ENCODE results near the gene SLIT1.

SLIT1 gene

DNA sequence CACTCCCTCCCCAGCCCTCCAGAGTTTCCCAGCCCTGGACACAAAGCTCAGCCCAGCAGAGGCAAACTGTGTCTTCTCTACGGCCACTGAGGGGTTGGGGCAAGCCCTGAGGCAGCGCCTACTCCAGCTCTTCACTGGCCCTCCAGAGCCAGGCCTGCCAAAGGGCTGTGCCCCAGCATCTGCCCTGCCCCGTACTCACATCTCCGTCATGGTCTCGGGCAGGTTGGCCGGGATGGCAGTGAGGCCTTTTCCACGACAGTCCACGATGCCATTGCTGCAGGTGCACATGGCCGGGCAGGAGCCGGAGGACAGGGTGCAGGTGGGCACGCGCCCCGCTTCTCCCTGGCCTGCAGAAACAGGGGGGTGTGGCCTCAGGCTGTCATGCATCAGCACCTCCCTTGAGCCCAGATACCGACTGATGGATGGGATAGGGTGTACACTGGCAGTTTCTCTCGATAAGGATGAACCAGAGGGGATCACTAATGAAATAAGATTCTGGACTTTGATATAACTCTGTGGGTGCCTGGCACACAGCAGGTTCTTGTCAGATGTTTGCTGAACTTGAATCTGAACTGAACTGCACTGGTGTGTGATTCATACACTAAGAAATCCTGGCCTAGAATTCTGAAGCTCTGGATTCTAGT is 125.2 kb downstream of the SLIT1 start:
- DNase-seq, result no peak

DNA sequence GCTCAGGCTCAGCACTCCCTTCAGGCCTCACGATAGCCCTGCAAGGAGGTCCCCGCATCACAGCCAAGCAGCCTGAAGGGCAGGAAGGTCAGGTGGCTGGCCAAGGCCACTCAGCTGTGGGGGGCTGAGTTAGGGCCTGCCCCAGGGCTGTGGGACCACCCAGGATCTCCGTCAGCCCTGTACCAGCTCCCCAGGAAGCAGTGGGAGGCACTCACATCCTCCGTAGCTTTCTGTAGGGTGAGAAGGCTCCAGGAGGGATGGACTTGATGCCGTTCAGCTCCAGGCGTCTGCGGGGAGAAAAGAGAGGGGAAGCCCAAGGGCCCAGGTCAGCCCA is 125.9 kb downstream of the SLIT1 start:
- DNase-seq, result no peak

DNA sequence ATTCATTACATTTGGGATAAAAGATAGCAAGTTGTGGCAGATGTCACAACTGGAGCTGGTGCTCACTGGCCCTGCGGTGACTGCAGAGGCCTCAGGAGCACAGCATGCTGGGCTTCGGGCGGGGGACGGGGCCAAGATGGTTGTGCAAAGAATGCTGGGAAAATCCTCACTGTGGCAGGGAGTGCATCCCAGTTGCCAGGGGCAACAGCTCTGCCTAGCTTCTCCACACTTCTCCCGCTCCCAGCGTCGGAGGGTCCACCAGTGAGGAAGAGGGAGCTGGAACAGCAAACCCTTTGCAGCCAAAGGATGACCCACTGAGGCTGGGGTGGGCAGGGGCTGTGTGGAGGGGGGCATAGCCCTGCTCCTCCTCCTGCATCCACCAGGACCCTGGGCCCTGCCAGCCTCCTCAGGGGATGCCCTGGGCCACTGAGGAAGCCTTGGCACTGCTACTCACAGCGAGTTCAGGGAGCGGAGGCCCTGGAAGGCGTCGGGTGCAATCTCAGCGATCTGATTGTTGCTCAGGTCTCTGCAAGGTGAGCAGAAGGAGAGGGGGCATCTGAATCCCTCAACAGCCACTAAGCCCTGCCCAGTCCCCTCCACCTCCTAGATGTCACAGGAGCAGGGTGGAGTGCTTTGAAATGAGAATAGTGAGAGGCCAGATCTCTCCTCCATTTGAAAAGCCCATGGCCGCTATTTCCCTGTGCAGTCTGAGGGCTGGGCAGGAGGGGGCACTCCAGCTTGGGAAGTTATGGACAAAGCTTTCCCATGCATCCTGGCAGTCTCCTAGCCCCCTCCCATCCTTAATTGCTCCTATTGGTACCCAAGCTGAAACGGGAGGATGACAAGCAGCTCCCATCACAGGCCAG is 126.5 kb downstream of the SLIT1 start:
- no peak for DNase-seq

DNA sequence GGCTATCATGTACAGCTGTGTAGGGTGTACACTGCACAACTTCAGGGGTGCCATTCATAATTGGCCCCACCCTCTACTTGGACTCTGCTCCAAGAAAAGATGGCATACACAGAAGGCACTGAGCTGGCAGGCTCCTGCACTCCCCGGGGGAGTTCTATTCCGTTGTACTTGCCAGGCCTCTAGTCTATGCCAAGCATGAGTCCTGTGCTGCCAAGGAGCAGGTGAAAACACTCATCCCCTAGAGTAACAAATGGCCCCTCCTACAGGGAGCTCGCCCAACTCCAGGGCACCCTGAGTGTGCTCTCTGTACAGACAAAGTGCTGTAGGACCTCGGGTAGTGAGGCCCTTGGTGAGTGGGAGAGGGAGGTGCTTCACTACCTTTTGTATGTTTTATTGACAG is 127.2 kb downstream of the SLIT1 start:
- DNase-seq, result no peak

DNA sequence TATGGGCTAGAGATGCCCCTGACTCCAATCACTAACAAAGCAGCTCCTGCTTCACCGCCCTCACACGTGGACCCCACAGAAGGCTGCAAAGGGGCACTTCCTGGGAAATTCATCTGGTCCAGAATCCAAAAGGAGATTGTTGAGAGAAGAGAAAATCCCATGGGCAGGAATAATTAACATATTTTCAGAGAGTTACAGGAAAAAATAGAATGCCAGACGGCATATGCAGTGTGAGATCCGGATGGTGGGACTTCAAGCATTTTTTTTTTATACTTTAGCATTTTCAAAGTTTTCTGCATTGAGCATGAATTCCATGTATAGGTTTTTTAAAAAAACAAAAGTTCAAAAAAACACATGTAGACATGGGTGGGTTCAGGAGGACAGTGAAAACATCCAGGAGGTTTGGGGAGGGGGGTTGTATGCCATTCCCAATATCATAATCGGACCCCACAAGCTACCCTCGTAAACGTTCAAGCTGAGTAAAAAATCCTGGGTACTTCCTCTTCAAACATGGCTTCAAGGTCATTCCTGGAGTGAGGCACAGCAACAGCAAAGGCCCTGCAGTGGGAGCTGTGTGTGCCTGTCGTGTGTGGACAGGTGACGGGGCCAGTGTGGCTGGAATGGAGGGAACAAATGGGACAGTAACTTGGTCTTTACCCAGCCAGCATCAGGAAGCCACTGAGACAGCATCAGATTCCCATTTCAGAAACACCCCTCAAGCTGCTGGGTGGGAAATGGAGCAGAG is 128.1 kb downstream of the SLIT1 start:
- no peak for DNase-seq

DNA sequence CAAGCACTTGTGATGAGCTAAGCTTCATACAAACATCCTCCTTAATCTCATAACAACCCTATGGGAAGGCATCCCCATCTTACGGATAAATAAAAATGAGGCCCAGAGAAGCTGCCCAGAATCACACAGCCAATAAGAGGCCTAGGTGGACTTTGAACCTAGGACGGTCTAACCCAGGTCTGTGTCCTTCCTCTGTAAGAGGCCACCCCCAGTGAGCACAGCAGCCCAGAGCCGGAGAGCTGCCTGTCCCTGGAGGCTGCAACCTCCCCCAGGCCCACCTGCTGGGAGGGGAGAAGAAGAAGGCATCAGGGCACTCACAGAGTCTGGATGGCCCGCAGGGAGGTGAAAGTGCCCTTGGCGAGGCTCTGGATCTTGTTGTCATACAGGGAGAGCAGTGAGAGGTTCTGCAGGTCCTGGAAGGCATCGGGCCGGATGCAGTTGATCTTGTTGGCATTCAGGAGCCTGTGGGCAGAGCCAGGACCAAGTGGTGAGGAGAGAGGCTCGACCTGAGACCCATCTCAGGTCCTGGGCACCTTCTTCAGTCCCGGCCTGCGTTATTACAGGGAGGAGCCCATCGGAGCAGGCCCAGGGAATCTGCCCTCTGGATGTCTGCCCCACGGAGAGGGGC is 129.6 kb downstream of the SLIT1 start:
- DNase-seq, result no peak

DNA sequence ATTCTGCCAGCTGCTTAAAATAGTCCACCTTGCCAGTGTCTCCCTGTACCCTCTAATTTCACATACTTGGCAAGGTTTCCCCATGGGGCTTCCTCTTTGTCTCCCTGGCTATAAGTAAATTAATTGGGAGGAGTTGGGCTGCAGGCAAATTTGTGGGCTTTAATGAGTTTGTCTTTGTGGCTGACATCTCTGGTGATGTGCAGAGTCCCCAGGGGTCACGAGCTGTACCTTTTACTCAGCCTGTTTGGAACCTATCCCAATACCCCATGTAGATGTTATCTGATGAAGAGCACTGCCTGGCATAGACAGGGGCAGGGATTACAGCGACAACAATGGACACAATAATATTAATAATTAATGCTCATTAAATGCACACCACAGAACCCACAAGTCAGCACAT is 132.5 kb downstream of the SLIT1 start:
- DNase-seq, result peak; percentile 7

DNA sequence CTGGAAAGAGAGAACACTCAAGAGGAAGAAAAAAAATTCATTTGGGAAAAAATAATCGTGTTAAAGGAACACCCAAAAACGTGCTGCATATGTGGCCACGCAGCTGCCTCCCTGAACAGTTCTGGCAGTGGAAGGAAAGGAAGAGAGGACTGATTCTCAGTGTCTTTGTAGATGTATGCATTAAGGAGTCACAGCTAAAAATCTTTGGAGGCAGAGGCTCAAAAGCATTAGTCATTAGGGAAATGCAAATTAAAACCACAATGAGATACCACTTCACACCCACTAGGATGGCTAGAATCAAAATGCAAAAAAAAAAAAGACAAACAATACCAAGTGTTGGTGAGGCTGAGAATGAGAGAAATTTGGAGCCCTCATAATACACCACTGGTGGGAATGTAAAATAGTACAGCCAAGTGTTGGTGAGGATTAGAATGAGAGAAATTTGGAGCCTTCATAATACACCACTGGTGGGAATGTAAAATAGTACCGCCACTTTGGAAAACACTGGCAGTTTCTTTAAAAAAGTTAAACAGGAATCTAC is 134.7 kb downstream of the SLIT1 start:
- no peak for DNase-seq

DNA sequence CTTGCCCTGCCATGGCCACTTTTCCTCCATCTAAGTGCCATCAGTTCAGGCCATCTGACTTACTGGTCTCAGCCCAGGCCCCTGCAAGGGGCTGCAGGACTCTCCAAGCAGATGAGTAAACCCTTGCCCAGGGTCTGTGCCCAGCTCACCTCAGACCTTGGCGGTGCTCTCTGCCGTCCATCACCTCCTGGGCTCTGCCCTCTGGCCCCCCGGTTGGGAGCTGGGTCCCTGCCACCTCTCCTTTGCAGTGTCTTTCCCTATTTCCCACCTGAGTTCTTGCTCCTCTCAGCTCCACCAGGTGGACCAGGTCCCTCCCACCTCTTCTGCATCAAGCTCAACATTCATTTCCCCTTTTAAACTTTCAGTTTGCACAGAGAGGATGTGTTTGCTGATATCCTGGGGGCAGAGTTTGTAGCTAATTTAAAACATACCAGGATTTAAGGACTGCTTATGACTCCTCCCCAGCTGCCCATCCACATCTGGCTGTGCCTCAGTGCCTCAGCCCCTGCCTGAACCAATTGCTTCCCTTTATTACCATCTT is 135.5 kb downstream of the SLIT1 start:
- no peak for DNase-seq

DNA sequence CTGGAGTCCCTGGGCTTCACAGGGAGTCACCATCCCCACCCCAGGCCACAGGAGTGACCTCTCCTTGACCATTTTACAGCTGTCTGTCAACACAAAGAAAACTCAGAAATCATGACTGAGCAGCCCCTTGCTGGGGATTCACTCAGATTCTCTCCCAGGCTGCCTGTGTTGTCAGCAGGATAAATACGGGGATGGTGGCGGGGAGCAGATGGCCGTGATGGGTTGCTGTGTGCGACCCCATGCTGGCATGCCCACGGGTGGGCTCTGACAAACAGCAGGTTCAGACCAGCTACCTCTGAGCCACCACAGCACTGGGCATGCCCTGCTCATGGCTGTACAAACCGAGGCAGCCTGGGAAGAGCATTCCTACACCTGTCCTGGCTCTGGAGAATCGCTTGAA is 136.1 kb downstream of the SLIT1 start:
- DNase-seq, result no peak

DNA sequence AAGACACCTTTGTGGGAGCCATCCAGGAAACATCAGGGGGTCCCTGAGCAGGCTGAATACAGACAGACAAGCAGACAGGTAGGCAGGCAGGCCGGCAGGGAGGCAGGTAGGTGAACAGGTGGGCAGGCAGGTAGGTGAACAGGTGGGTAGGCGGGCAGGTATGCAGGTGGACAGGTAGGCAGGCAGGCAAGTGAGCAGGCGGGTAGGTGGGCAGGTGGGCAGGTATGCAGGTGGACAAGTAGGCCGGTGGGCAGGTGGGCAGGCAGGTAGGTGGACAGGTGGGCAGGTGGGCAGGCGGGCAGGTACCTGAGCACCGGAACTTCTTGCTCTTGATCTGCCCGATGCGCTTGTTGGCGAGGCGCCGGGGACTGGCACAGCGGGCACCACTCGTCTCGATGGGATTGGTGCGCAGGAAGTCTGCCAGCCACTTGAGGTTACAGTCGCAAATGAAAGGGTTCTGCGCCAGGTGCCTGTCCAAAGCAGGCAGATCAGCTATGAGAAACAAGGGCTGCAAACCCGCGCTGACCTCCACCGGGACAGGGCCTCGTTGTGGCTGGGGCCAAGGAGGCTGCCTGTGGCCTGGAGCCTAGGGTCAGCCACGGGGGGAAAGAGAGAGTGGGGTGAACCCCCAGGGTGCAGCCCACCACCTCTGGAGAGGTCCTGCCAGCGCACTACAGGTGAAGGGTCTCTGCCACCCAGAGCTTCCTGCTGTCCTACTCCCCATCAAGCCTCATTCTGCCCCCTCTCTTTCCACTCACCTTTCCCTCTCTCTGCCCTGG is 136.9 kb downstream of the SLIT1 start:
- no peak for DNase-seq

DNA sequence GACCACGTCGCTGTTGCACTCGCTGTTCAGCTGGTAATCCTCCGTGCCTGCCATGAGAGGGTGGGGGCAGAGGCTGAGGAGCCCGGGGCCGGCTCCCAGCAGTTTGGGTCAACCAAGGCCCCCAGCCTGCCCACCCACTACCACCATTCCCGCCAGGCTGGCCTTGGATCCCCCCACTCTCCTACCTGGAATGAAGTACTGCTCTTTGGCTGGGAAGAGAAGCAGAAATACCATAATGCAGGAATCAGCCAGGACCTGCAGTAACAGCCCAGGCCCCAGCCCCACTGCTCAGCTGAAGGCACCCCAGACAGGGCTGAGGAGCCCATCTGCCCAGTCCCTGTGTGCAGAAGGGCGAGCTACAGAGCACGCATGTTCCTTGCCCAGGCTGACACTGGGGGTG is 138.0 kb downstream of the SLIT1 start:
- DNase-seq, result no peak

DNA sequence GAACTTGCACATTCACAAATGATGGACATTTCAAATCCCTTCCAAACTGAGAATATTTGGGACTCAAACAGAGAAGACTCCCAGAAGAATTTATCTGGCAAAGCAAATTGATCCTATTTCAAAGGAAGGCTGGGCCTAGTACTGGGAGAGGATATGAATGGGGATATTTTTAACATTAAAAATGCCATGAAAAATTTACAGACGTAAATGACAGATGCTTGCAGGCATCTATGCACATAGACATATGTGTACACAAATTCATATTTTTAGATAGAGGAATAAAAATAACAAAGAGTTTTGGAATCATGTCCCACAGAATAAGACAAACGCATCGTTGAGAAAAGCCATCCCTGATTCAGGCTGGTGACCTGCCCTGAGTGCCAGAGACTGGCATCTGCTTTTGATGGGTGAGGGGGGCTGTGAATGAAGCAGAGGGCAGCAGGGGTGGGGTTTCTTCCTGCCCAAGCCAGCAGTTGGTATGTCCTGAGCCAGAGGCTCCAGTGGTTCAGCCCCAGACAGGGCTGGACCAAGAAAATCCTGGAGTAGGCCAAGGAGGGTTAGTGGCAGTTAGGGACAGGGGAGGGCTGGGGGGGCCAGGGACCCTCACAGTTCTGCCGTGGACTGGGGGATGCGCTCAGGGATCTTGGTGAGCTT is 138.5 kb downstream of the SLIT1 start:
- DNase-seq, result no peak

DNA sequence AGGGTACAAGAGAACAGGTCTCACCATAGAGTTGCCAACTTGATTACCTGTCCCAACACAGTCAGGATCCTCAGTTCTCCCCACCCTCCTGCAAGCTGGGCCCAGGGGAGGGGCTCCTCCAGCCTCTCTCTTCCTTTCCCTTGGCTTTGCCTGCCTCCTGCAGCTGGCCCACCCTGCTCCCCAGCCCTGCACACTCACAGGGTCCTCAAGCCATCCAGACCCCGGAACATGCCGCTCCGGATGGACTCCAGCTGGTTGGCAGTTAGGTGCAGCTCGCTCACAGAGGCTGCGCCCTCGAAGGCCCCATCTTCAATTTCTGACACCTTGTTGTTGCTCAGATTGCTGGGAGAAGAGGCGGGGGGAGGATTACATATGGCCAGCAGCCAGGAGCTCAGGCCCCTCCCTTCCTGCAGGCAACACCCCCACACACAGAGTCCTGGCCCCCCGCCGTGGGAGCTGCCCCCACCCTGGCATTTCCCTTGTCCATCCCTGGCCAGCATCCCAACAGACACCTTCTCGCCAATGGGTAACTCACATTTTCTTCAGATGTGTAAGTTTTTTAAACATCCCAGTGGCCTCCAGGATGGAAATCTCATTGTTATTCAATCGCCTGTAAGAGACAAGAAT is 139.2 kb downstream of the SLIT1 start:
- no peak for DNase-seq

DNA sequence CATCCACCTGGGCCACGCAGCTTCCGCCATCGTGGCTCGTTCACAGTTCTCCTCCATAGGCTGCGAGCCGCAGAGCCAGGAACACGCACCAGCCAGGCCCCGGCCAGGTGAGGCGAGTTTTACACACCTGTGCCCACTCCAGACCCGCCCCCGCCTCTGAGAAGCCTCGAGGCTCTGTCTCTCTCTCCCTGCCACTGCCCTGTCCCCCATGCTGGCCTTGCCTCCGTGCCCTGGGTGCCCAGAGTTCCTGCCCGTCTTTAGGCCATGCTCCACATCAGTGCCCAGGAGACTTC is 142.2 kb downstream of the SLIT1 start:
- DNase-seq, result no peak

DNA sequence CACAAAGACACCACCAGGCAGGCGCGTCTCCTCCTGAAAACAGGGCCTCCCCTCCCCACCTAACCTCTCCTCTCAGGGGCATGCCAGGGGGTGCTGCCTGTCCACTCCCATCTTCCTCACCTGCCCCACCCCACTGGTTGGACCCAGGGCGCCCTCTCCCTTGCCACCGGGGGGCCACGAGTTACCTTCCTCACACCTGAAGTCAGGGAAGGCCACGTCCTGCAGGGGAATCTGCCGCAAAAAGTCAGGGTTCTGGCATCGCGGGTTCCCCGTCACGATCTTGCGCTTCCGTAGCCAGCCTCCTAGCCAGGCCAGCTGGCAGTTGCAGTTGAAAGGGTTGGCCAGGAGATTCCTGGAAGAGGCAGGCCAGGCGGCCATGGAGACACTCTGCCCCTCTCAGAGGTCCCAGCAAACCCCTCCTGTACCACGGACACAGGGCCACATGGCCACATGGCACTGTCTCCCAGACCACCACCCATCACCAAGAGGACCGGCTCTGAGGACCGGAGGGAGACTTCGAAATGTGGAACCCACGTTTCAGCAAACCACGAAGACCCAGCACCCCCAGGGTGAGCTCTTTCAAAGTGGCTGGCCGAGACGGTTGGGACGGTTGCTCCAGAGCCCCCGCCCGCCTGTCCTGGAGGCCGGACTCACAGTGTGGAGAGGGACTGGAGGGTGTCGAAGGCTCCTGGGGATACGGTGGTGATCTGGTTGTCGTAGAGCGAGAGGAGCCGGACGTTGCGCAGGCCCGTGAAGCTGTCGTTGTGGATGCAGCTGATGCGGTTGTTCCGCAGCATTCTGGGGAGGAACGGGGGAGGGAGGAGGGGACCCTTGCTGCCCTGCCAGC is 142.8 kb downstream of the SLIT1 start:
- DNase-seq, result no peak

DNA sequence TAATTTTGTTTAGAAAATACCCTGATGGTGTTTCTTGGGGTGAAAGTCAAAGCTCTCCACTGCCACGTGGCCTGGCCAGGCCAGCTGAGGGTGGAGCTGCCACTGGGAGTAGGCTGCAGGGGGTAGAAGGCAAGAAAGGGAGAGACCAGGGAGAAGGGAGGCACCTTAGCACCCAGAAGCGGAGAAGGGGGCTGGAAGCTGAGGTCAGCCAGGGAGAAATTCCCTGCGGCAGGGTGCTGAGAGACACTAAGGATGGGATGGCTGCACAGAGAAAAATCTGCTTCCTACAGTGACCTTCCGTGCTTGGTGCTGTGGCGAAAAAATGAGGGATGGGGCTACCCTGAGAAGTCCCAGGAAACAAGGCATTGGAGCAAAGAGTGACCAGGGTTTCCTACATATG is 143.7 kb downstream of the SLIT1 start:
- no peak for DNase-seq

DNA sequence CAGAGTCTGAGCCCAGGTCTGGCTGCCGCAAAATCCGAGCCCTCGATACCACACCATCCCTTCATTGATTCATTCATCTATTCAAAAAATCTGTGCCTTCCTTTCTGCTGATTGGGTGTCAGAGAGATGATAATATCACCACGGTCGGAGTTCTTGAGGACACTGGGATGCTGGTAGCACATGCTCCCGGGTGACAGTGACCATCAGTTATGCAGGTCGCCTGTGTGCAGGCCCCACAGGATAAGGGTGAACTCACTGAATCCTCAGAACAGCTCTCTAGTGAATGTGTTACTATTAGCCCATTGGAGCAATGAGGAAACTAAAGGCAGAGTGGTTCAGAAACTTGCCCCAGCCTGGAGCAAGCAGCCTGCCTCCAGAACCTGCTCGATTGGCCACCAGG is 145.1 kb downstream of the SLIT1 start:
- DNase-seq, result no peak

DNA sequence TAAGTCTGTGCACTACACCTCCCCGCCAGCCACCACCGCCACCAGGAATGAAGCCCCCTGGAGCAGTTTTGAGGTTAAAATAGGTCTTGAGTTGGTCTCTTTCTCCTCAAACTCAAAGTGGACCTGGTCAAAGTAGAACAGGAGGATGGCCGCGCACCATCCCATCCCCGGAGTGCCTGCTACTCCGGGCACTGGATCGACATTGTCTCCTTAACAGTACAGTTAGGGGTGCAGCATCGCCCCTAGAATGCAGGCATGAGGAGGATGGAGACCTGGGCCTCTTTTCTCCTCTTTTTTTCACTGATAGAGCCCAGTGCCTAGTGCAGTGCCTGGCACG is 145.5 kb downstream of the SLIT1 start:
- DNase-seq, result no peak

DNA sequence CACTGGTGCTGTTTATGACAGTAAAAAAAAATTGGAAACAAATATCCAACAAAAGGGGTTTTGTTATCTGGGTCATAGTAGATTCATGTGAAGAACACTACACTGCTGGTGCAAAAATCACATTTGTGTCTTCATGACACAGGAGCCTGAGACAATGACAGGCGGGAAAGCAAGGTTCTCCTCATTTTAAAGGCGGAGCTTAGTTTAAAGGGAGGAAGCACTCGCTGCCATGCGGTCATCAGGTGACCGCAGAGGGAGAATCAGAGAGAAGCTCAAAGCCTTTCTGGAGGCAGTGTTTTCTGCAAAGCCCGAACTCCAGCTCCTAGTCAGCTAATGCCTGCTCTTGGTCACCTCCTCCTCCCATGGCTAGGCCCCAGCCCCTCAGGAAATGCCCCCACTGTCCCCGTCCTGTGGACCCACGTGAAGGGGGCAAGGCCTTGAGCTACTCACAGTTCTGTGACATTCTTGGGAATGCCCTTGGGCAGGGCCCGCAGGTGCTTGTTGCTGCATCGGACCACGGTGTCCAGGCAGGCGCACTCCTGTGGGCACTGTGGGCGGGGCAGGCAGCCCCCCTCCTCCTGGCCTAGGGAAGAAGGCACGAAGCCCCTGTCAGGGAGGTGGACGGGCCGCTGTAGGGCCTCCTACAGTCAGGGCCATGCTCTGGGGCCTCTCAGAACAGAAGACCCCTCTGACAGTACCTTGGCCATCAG is 146.1 kb downstream of the SLIT1 start:
- DNase-seq, result no peak

All from NCI-H748 treated with DMSO at 0.1 percent for 48 hours (cell line).